Measurements from ENCODE around the gene FMNL2.
A peak's percentile ranks its signal among the peaks of the same experiment; 100 is the strongest.

Gene FMNL2

GRCh38 chr2:152406836-152407161 lies 71.8 kb downstream of the FMNL2 start:
- no peak for DNase-seq

- no peak for DNase-seq
These were observed 72.3 kb downstream of the FMNL2 start for GRCh38 chr2:152407204-152407721.

GRCh38 chr2:152407806-152408205 lies 72.8 kb downstream of the FMNL2 start:
- DNase-seq: no peak

DNA sequence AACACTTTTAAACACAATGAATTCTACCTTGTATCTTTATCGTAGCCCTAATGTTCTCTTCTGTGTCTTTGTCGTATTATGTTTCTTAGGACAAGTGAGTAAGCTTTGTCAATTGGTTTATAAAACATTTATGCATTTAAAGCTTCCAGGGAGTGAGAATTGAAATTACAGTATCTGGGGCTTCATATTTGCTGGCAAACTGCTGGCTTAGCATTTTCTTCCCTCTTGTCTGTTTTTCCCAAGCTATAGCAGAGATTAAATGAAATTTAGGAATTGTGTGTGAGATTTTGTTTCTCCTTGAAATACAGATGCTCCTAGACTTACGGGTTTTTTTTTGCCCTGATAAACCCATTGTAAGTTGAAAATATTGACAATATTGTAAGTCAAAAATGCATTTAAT lies 73.3 kb downstream of the FMNL2 start:
- no peak for DNase-seq

DNA sequence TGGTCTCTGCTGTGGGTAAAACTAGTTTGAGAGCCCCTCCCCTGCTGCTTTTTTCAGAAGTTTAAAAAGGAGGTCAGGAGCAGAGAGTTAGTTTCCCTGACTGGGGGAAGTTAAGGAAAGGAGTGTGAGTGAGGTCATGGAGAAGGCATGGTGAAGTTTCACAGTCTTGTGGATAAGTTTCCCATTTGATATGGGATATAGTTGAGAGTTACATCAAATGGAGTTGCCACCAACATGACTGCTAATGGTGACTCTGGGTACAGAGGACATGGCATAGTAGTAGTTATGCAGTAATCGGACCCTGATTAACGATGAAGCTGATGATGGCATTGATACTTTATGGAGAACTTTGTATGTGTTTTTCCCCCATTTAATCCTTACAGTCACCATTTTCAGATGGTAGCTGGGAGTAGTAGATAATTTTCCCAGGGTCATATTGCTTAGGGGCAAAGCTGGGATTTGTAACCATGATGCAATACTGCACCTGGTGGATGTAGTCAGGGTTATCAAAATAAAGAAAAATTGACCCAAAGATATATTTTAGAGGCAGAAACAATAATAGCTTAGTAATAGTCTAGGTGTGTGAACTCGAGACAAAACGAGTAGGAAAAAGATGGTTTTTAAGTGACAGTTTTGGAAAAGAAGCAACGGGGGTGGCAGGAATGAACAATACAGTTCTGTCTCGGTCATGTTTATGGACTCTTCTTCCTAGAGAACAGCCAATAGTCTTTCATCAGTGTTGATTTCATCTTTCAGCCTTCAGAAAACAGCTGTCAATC lies 74.6 kb downstream of the FMNL2 start:
- DNase-seq: no peak

DNA sequence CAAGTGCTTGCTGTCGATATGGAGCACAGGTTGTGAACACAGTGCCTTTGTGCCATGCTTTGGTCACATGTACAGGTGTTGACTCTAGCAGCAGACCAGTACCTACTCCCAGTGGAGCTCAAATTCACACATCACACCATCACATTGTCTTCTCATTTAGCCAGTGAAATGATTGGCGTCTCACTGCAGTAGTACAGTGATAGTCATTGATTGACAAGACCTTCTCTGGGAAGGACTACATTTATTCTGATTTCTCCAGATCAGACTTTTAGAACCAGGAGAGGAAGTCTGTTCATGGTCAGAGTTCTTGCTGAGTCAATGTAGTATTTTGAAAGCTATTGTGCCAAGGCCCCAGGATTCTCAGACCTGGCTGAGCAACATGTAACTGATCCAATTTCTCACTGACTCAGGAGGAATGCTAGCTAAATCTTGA lies 75.2 kb downstream of the FMNL2 start:
- DNase-seq: no peak

DNA sequence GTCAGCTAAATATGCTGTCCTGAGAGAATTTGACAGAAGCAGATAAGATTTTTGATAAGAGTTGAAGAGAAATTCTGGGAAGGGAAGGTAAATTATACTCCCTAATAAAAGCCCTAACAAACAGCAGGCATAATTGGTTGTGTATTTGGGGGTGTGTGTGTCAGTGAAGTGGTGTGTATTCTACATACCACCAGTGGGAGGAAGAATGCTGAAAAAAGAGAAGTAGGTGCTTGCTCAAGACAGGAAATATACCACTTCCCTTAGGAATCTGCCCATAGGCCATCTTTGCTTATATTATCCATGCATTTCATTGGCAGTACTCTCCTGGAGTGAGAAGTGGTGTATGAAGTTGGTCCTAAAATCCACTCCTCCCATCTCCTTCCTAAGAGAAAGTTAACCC lies 76.2 kb downstream of the FMNL2 start:
- DNase-seq: no peak

DNA sequence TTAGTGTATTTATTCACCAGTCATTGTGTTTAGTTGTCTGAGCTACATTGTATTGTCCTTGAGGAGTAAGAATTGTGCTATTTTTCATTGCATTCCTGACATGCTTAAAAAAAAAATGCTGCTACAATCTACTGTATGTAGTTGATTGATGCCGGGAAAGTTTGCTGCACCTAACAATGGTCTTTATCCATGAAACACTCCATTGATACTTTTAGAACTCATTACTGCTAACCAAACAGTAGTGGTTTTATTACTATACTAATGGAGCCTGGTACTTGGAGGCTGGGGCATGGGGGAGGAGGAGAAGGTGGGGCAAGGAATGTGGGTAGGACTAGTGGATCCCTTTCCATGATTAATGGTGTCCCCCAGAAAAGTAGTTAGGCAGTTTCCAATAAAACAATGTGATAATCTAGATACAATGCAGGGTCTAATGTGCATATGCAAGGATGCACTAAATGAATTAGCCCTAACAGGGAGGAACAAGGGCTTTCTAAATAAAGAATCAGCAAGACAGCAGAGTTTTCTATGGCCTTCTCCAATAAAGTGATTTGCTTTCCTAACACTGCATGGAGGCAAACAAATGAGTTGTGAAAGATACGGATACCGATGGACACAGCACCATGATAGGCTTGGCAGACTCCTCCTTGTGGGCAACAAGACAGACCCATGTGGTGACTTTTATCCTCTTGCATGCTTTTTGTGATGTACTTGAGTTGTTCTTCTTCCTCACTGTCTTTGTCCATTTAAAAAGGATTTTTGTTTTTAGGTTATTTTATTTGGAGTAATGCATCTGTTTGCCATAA lies 78.5 kb downstream of the FMNL2 start:
- no peak for DNase-seq

GRCh38 chr2:152415231-152415642 lies 80.3 kb downstream of the FMNL2 start:
- no peak for DNase-seq

DNA sequence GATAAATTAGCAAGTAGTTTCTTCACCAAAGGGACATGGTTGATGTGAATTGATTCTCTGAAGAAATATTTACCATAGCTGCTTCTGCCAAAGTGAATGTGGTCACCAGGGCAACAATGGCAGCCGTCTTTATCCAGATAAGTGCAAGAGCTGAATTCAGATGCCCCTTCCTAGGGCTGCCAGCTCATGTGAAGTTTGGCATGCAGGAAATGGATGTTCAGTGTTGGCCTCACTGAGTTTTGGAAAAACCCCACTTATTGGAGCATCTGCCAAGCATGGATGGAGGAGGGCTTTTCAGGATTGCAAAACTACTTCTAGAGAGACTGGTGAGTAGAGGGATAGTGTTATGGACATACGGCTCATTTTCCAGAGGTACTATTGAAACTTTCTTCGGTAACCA lies 80.8 kb downstream of the FMNL2 start:
- DNase-seq: no peak

DNA sequence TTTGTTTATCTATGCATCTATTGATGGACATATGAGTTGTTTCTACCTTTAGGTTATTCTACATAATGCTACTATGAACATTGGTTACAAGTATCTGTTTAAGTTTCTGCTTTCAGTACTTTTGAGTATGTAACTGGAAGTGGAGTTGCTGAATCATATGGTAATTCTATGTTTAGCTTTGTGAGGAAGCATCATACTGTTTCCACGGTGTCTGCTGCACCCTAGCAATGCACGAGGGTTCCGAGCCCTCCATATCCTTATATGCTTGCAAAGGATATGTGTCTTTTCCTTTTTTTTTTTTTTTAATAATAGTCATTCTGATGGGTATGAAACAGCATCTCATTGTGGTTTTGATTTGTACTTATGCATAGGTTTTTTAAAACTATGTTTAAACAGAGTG lies 83.7 kb downstream of the FMNL2 start:
- DNase-seq: no peak

GRCh38 chr2:152419944-152420343 lies 85.0 kb downstream of the FMNL2 start:
- DNase-seq: no peak

- no peak for DNase-seq
These were observed 85.4 kb downstream of the FMNL2 start for GRCh38 chr2:152420363-152420762.

DNA sequence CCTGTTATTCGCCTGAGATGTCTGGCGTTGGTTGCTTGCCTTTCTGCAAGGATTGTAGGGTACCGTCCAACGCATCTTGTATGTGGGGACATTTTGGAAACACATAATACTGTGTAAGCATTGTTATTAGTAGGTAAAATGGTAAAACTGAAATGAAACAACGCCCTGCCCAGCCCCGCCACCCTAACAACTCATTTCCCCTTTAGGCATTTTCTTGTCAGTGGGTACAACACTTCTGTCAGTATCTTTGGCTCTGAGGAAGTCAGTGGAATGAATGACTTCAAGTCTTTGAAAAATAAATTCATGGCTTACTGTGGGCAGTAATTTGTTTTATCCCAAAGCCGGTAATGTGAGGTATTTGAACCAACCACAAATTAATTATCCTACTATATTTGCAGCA lies 86.0 kb downstream of the FMNL2 start:
- DNase-seq: no peak

DNA sequence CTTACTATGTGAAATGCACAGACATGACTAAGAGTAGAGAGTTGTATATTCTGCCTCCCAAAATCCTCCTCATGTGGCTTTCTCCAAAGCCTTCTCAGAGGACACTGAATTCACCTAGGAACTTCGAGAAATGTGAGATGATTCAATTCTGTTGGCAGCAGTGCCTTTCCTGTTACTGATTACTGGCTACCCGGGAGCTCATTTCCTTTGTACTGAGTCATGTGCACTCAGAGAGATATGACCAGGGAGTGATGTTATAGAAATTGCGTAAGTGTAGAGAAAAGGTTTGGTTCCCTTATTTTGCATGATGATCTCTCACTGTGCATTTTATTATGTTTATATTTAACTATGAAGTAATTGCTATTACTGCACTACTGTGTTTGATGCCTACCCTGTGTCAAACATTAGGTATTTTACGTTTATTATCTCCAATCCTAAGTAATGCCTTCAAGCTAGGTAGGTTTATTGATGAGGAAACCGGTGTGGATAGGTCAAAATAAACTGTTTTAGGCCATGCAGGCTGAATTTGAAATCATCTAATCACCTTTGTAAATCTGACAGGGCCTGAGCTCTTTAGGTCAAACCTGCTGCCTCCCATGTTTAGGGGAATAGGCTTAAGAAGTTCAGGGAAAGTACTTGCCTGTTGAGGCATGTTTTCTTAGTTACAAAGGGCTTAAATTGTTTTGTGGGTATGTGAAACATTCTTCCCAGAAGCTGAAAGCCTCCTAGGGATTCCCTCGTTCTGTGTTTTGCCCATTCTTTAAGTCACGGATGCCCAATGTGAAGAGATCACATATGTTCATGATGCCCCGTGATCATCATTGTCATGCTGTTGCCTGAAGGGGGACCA lies 86.8 kb downstream of the FMNL2 start:
- DNase-seq: peak; percentile 78

GRCh38 chr2:152423684-152424083 lies 88.7 kb downstream of the FMNL2 start:
- DNase-seq: no peak

DNA sequence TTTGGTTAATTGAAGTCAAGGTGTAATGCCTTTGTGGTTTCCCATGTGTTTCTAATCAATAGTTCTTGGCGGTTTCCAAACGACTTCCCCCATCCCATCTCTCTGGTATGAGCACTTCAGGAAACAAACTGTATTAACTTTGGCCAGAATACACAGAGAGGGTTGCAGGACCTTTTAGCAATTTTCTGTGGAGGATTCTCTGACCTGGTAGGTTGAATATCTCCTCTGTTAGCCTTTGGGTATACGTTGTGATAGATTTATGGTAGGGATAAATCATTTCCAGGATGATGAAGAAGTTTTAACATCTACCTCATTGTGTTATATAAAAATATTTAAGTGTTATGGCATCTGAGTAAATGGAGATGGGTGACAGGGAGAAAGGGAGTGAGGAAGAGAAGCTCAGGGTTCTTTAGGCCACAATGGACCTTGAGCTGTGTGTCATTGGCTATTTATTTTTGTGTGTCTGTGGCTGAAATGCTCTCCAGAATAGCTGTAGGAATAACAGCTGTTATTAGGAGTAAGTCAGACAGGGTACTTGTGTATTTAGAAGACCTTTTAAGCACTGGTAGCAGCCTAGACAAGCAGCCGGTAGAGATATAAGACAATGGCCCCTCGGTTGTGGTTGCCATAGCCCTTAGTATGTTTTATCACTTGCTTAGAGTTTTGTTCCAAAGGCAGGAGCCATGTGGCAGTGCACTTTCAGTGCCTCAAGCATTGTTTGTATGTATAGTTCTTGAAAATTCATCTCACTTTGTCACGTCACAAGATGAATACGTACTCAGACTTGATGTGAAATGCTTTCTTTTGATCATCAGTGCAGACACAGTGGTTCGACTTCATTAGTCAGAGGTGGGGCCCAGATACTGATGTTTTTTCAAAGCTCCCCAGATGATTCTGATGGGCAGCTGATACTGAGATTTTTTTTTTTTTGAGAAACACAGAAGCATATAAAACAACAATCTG lies 91.1 kb downstream of the FMNL2 start:
- no peak for DNase-seq

DNA sequence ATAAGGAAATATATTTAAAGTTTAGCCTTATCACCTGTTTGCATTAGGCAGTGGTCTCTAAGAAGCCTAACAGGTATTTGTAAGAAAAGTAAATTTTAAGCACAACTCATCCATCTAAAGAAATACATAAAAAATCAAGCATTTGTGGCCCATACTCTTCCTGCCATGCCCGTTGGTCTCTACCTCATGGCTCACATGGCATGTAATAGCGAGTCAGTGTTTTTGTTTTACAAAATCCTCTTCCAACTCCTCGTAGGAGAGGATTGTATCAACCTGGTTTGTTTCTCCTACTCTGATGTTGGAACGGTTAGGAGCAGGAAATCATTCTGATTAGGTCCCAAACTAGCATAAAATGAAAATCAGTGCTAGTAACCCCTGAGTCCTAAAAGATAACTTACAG lies 91.8 kb downstream of the FMNL2 start:
- DNase-seq: no peak

GRCh38 chr2:152427902-152428301 lies 92.9 kb downstream of the FMNL2 start:
- no peak for DNase-seq

- no peak for DNase-seq
These were observed 94.0 kb downstream of the FMNL2 start for GRCh38 chr2:152428800-152429582.

DNA sequence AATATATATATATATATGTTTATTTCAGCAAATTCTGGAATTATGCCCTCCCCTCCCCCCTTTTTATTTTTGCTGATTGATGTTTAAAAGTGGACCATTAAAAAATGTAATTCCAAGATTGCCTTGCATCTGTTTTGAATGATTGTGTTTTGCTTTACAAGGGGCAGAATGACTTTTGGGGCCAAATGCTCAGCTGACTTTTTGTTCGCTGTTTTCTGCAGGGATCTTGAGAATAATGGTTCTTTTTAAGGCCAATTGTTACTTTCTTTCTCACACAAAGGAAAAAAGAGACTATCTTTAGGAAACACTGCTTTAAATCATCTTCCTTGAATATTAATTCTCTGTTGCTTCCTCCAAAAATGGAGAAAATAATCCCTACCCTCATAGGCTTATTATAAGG lies 95.9 kb downstream of the FMNL2 start:
- DNase-seq: no peak
